Pons (tissue), 1 donor: ENCODE data around the gene BAZ2B.
"Not testable (repeated sequence)": the region's sequence is repeated elsewhere in the genome, so short reads cannot be mapped to it uniquely, and the experiment has no call there.

ENCODE experiments used
- DNase-seq: peaks from one replicate; pipeline ENCODE4 v3.0.0-alpha.2; 2016; ENCODE audit warnings: low spot score

BAZ2B gene

GRCh38 chr2:159535261-159535660 is 81.1 kb downstream of the BAZ2B start:
- DNase-seq = not testable (repeated sequence)

GRCh38 chr2:159531475-159531874 is 84.9 kb downstream of the BAZ2B start:
- no peak for DNase-seq

- DNase-seq = no peak
Measured at GRCh38 chr2:159526433-159526832, 89.9 kb downstream of the BAZ2B start.

- no peak for DNase-seq
Measured at GRCh38 chr2:159525012-159525411, 91.3 kb downstream of the BAZ2B start.

- DNase-seq = no peak
Measured at GRCh38 chr2:159521272-159521671, 95.1 kb downstream of the BAZ2B start.

GRCh38 chr2:159518321-159519005 is 97.9 kb downstream of the BAZ2B start:
- no peak for DNase-seq

- DNase-seq = peak; percentile 78
Measured at GRCh38 chr2:159516241-159516758, 100.0 kb downstream of the BAZ2B start.

- DNase-seq = peak; percentile 44
Measured at GRCh38 chr2:159515441-159515840, 100.9 kb downstream of the BAZ2B start.

- peak; percentile 50 for DNase-seq
Measured at GRCh38 chr2:159513745-159514144, 102.6 kb downstream of the BAZ2B start.

- DNase-seq = no peak
Measured at GRCh38 chr2:159508140-159508539, 108.2 kb downstream of the BAZ2B start.

- no peak for DNase-seq
Measured at GRCh38 chr2:159506764-159507440, 109.4 kb downstream of the BAZ2B start.

- DNase-seq = no peak
Measured at GRCh38 chr2:159506202-159506601, 110.1 kb downstream of the BAZ2B start.

GRCh38 chr2:159505196-159505595 is 111.2 kb downstream of the BAZ2B start:
- DNase-seq = no peak

- no peak for DNase-seq
Measured at GRCh38 chr2:159501743-159502142, 114.6 kb downstream of the BAZ2B start.

- DNase-seq = no peak
Measured at GRCh38 chr2:159497847-159498246, 118.5 kb downstream of the BAZ2B start.

GRCh38 chr2:159497256-159497655 is 119.1 kb downstream of the BAZ2B start:
- DNase-seq = peak; percentile 68

- DNase-seq = no peak
Measured at GRCh38 chr2:159489476-159489875, 126.9 kb downstream of the BAZ2B start.

- DNase-seq = no peak
Measured at GRCh38 chr2:159484532-159484931, 131.8 kb downstream of the BAZ2B start.

GRCh38 chr2:159476329-159476728 is 140.0 kb downstream of the BAZ2B start:
- no peak for DNase-seq

GRCh38 chr2:159475793-159476192 is 140.6 kb downstream of the BAZ2B start:
- no peak for DNase-seq

- no peak for DNase-seq
Measured at GRCh38 chr2:159471340-159471739, 145.0 kb downstream of the BAZ2B start.

GRCh38 chr2:159468257-159468656 is 148.1 kb downstream of the BAZ2B start:
- no peak for DNase-seq

GRCh38 chr2:159462961-159463360 is 153.4 kb downstream of the BAZ2B start:
- no peak for DNase-seq
